Myometrial cell (primary cell): ENCODE results near the gene ATP4B. TPM values are rescaled to one million over a fixed set of nuclear protein-coding genes. Genes with fewer than 3 reads are reported as not detected.

Source experiments
- total RNA-seq: library from RNA; depleted of rRNA; stranded (reverse); fragments of >200 nt; gene quantifications from 2 replicates; pipeline ENCODE4 v1.2.3, GENCODE V29; 2015

ATP4B gene
- not detected in 2 replicates for total RNA-seq

DNA sequence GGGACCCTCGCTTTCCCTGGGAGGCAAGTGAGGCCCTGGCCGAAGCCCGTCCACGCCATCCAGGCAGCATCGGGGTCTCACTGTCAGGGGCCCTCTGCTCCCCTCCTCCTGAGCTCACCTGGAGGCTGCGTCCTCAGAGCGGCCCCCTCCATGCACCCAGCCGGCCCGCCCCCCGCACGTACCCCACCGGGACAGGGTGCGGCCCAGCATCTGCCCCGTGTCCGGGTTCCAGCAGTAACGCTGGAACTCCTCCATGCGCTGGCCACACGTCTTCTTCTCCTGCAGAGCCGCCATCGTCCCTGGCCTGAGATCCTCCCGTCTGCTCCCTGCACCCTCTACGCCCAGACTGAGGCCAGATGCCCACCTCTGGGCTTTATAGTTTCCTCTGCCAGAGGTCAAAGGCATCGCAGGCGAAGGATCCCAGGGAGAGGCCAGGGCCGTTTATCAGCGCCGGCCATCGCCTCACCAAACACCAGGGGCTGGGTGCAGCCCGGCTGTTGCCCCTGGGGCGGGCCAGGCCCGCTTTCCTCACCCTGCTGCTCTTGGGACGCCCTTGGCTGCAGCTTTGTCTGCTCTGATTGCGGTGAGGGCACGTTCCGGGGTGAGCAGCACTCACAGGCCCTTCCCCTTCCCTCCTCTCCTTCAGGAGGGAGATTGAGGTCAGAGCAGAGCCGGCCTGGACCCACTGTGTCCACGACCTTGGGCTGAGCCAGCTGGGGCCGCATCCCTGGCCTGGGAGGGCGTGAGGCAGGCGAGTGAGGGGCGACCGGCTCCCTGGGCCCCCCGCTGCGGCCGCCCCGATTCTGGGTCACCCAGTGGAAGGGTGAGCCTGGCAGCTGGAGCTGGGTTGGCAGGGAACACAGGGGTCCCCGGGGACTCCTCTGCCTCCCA lies at the start of gene ATP4B:
Gene ATP4B, minus strand, starts transcription at position 348 of the 891 bp plus-strand sequence. Its CDS starts 54 bp downstream, at position 294.

DNA sequence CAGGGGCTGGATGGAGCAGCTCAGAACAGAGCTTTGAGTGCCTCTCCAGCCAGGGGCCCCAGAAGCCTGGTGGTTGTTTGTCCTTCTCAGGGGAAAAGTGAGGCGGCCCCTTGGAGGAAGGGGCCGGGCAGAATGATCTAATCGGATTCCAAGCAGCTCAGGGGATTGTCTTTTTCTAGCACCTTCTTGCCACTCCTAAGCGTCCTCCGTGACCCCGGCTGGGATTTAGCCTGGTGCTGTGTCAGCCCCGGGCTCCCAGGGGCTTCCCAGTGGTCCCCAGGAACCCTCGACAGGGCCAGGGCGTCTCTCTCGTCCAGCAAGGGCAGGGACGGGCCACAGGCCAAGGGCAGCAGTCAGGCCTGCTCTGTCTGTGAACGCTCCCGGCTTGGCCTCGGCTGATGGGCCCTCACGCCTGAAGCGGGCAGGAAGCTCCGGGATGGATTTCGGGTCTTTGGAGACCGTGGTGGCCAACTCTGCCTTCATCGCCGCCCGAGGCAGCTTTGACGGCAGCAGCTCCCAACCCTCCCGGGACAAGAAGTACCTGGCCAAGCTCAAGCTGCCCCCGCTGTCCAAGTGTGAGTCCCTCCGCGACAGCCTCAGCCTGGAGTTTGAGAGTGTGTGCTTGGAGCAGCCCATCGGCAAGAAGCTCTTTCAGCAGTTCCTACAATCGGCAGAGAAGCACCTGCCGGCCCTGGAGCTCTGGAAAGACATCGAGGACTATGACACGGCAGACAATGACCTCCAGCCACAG lies 9.1 kb upstream of the ATP4B start, which contains the start of gene GRK1:
Gene GRK1, plus strand, starts transcription at position 269 of the 751 bp plus-strand sequence. Its CDS starts 168 bp downstream, at position 437.

Other genes starting within 250 kb of the ATP4B start
- 0.86 and 0.89 TPM in 2 replicates for gene ADPRHL1, start 204.7 kb downstream of the ATP4B start, total RNA-seq
- 6.9 and 14.2 TPM in 2 replicates for gene DCUN1D2, start 167.5 kb downstream of the ATP4B start, total RNA-seq
- gene TFDP1, start 73.4 kb downstream of the ATP4B start, total RNA-seq, result 68.6 and 103 TPM in 2 replicates
- gene GRK1, start 9.0 kb upstream of the ATP4B start, total RNA-seq, result not detected in 2 replicates
- gene TMEM255B, start 101.0 kb upstream of the ATP4B start, total RNA-seq, result 0.53 TPM in 1 of 2 replicates, not detected in the other
- gene GAS6, start 205.9 kb upstream of the ATP4B start, total RNA-seq, result 209 and 217 TPM in 2 replicates